Endothelial cell of umbilical vein (primary cell): ENCODE measurements around the gene TSPAN5. TPM values are rescaled to one million over a fixed set of nuclear protein-coding genes. Genes with fewer than 3 reads are reported as not detected.

Source experiments
- BruUV-seq: library from RNA; stranded (reverse); fragments of 400-500 nt; replicated peaks from 2 replicates; lab custom pipeline; 2021; lab: Mats Ljungman, UMichigan
- CTCF ChIA-PET: fragments of 300-600, 350-600 bp; sonication (Branson Sonifier 250); formaldehyde crosslinking; loops from one replicate; lab custom pipeline; 2021; ENCODE audit warnings: antibody characterized with exemption, inconsistent platforms; lab: Charles Lee
- POLR2A ChIA-PET: fragments of 300-600, 350-600 bp; sonication (Branson Sonifier 250); formaldehyde crosslinking; loops from one replicate; lab custom pipeline; 2021; ENCODE audit warnings: antibody characterized with exemption, inconsistent platforms; lab: Charles Lee
- DNase-seq: peaks from one replicate; pipeline ENCODE4 v3.0.0-alpha.2; 2011; ENCODE audit warnings: low read depth, low spot score
- FAIRE-seq: peaks from 2 replicates; lab custom pipeline; 2011; peaks lifted over from hg19 to GRCh38; lab: Jason Lieb, UNC
- H2AFZ ChIP-seq: 2 replicates; pipeline ENCODE4 v1.6.0; 2012; ENCODE audit warnings: low read depth, low read length, control low read depth, inconsistent platforms
- H3K27ac ChIP-seq: 2 replicates; pipeline ENCODE4 v1.5.1; 2011; ENCODE audit warnings: low read depth, mild to moderate bottlenecking, control low read depth, low read length, moderate library complexity; ENCODE audit not compliant: insufficient read depth
- H3K27me3 ChIP-seq, 2 experiments: 2 replicates each; pipeline versions ENCODE4 v1.6.0 to v1.6.1; 2011; ENCODE audit warnings: low read length in 2 of 2, mixed read lengths in 1 of 2; ENCODE audit not compliant: control insufficient read depth in 2 of 2, insufficient read depth in 2 of 2
- H3K36me3 ChIP-seq, 2 experiments: 2 replicates in 1 of 2; 3 replicates in 1 of 2; pipeline ENCODE4 v1.5.1; 2011; ENCODE audit warnings: low read length in 2 of 2, mild to moderate bottlenecking in 1 of 2, moderate library complexity in 1 of 2; ENCODE audit not compliant: control insufficient read depth in 2 of 2, insufficient read depth in 2 of 2; ENCODE audit errors: extremely low read depth in 1 of 2
- H3K4me1 ChIP-seq: 3 replicates; pipeline ENCODE4 v1.5.1; 2011; ENCODE audit warnings: mild to moderate bottlenecking, low read length; ENCODE audit not compliant: control insufficient read depth, insufficient read depth; ENCODE audit errors: extremely low read depth
- H3K4me2 ChIP-seq: 2 replicates; pipeline ENCODE4 v1.6.1; 2011; ENCODE audit warnings: low read length, control low read depth, mixed read lengths; ENCODE audit not compliant: insufficient read depth
- H3K4me3 ChIP-seq, 3 experiments: fragments of 200-600 bp in 1 of 3; sonication (generic), shearing (Covaris generic) in 1 of 3; replicated peaks in 1 of 3; 2 replicates each; pipeline ENCODE4 v1.5.1; 2011 to 2016; ENCODE audit warnings: control low read depth in 3 of 3, low read length in 3 of 3, mild to moderate bottlenecking in 2 of 3, inconsistent platforms in 1 of 3, low read depth in 1 of 3, moderate library complexity in 1 of 3; ENCODE audit not compliant: insufficient read depth in 1 of 3
- H3K79me2 ChIP-seq: 2 replicates; pipeline ENCODE4 v1.6.0; 2012; ENCODE audit warnings: low read length, inconsistent platforms; ENCODE audit not compliant: control insufficient read depth, insufficient read depth
- H3K9ac ChIP-seq: replicated peaks from 2 replicates; pipeline ENCODE3; 2011; ENCODE audit warnings: low read length, control low read depth; ENCODE audit not compliant: insufficient read depth; ENCODE audit errors: extremely low read depth
- H3K9me1 ChIP-seq: replicated peaks from 3 replicates; pipeline ENCODE4 v1.6.0; 2011; ENCODE audit warnings: mild to moderate bottlenecking, low read length; ENCODE audit not compliant: control insufficient read depth, insufficient read depth; ENCODE audit errors: extremely low read depth
- H3K9me3 ChIP-seq: replicated peaks from 2 replicates; pipeline ENCODE4 v1.5.1; 2012; ENCODE audit warnings: low read length, inconsistent platforms; ENCODE audit not compliant: control insufficient read depth, insufficient read depth
- H4K20me1 ChIP-seq: replicated peaks from 2 replicates; pipeline ENCODE3; 2011; ENCODE audit warnings: mild to moderate bottlenecking, low read length; ENCODE audit not compliant: control insufficient read depth, insufficient read depth; ENCODE audit errors: extremely low read depth
- EZH2 ChIP-seq: IDR thresholded peaks from 2 replicates; pipeline ENCODE4 v1.6.1; 2012; ENCODE audit warnings: borderline replicate concordance, low read depth, mild to moderate bottlenecking, moderate library complexity, low read length, inconsistent platforms; ENCODE audit not compliant: severe bottlenecking
- FOS ChIP-seq: IDR thresholded peaks from 2 replicates; pipeline ENCODE4 v1.6.1; 2011; ENCODE audit warnings: mild to moderate bottlenecking, low read length, moderate library complexity, borderline replicate concordance; ENCODE audit not compliant: insufficient read depth
- GATA2 ChIP-seq: IDR thresholded peaks from 2 replicates; pipeline ENCODE4 v1.7.0; 2011; ENCODE audit warnings: low read depth, mild to moderate bottlenecking, moderate library complexity, mixed read lengths, low read length; ENCODE audit not compliant: insufficient read length, insufficient read depth
- JUN ChIP-seq: IDR thresholded peaks from 2 replicates; pipeline ENCODE4 v1.6.1; 2011; ENCODE audit warnings: borderline replicate concordance, low read depth; ENCODE audit not compliant: insufficient read length, insufficient read depth
- MYC ChIP-seq: IDR thresholded peaks from one replicate; pipeline ENCODE4 v1.6.1; 2011; ENCODE audit warnings: mild to moderate bottlenecking, low read depth, low read length
- POLR2A ChIP-seq: IDR thresholded peaks from 2 replicates; pipeline ENCODE4 v1.6.1; 2012; ENCODE audit warnings: low read depth, mild to moderate bottlenecking, control low read depth, low read length
- POLR2AphosphoS5 ChIP-seq: IDR thresholded peaks from 2 replicates; pipeline ENCODE4 v1.6.1; 2012; ENCODE audit warnings: low read depth, mild to moderate bottlenecking, control low read depth, low read length, moderate library complexity; ENCODE audit not compliant: insufficient read depth
- dilution Hi-C: fragments of 300-500 bp; cut with MboI; formaldehyde crosslinking; loops from one replicate; pipeline ENCODE4 v1.15.0; 2019; ENCODE audit warnings: low sequenced_read_pairs; ENCODE audit not compliant: extremely low pct_ligation_motif_present
- intact Hi-C: fragments of 100-400 bp; cut with micrococcal nuclease; formaldehyde crosslinking; loops from one replicate; pipeline ENCODE4 v1.10.0; 2022
- polyA plus RNA-seq, 4 experiments: library from polyadenylated mRNA; depleted of rRNA in 3 of 4; stranded (reverse) in 3 of 4; unstranded in 1 of 4; fragments of >200 nt; gene quantifications; 2 replicates each; pipeline versions ENCODE4 v1.2.1 to v1.2.3, GENCODE V29; 2011 to 2012; ENCODE audit warnings: missing spikeins in 1 of 4
- total RNA-seq: library from RNA; stranded (reverse); gene quantifications from 2 replicates; pipeline ENCODE4 v1.2.3, GENCODE V29; 2021
- TF ChIP-seq, protein P1 (sequence below), 2 donors: IDR thresholded peaks; 1 replicate in 1 of 2; 2 replicates in 1 of 2; pipeline ENCODE4 v1.5.1; 2011; ENCODE audit warnings: low read length in 2 of 2, mild to moderate bottlenecking in 2 of 2, moderate library complexity in 2 of 2, control low read depth in 1 of 2, inconsistent platforms in 1 of 2, low read depth in 1 of 2; ENCODE audit not compliant: insufficient read depth in 1 of 2; ENCODE audit errors: extremely low read depth in 1 of 2
- TF ChIP-seq, protein P2 (sequence below): IDR thresholded peaks from 2 replicates; pipeline ENCODE4 v1.6.1; 2011; ENCODE audit not compliant: insufficient read depth, insufficient read length

The TSPAN5 gene
- total and polyA plus RNA-seq, 2 donors (not counting 3 experiments of a cell fraction or from before 2014, with no cell fraction given), result 45.1 to 50.2 TPM

DNA sequence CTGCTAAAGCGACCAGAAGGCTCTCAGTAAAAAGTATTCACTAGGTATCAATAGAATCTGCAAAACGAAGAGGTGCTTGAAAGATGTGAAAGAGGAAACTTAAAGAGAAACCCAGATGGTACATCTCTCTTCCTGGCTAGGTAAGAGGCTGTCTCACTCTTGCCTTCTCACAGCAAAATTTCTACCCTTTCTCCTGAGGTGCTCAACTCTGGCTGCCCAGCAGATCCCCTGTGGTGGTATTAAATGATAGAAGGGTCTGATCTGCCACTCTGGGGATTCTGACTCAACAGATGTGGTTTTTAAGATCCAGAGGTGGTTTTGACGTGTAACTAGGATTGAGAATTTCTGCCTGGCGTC, 14.9 kb upstream of the TSPAN5 start:
- H3K36me3 ChIP-seq, result no peaks in the 10 kb centered on the region

More for the DNA sequence above, 14.9 kb upstream of the TSPAN5 start:
- Histone ChIP-seq H2AFZ (no peak overlapping the region), H3K9me1 (no peaks in the 10 kb centered on the region), H3K79me2 (no peaks in the 10 kb centered on the region), H3K9ac (no peak overlapping the region), H3K4me3 (no peak overlapping the region), H4K20me1 (no peaks in the 10 kb centered on the region), H3K4me1 (peaks cover 3% of the 10 kb centered on the region), H3K27ac (no peak overlapping the region), H3K27me3 (no peaks in the 10 kb centered on the region), H3K4me2 (no peak overlapping the region), H3K9me3 (no peaks in the 10 kb centered on the region)
- BruUV-seq, result no TSS peak
- FAIRE-seq, result no peak
- no peak for DNase-seq
- POLR2A ChIA-PET, result no interaction called here
- CTCF ChIA-PET, result no interaction called here
- intact Hi-C loops (no loop called here), dilution Hi-C loops (no loop called here)
- TF ChIP-seq, protein P1, sequence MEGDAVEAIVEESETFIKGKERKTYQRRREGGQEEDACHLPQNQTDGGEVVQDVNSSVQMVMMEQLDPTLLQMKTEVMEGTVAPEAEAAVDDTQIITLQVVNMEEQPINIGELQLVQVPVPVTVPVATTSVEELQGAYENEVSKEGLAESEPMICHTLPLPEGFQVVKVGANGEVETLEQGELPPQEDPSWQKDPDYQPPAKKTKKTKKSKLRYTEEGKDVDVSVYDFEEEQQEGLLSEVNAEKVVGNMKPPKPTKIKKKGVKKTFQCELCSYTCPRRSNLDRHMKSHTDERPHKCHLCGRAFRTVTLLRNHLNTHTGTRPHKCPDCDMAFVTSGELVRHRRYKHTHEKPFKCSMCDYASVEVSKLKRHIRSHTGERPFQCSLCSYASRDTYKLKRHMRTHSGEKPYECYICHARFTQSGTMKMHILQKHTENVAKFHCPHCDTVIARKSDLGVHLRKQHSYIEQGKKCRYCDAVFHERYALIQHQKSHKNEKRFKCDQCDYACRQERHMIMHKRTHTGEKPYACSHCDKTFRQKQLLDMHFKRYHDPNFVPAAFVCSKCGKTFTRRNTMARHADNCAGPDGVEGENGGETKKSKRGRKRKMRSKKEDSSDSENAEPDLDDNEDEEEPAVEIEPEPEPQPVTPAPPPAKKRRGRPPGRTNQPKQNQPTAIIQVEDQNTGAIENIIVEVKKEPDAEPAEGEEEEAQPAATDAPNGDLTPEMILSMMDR (IDR thresholded peaks at IDR 0.05; ENCODE audit: extremely low read depth in 1 of 2, insufficient read depth in 1 of 2, low read depth in 1 of 2, low read length in 2 of 2), result no peak
- no peak for TF ChIP-seq MYC
- no peak for TF ChIP-seq JUN
- TF ChIP-seq, protein P2, sequence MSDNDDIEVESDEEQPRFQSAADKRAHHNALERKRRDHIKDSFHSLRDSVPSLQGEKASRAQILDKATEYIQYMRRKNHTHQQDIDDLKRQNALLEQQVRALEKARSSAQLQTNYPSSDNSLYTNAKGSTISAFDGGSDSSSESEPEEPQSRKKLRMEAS, result no peak
- TF ChIP-seq FOS, result no peak
- no peak for TF ChIP-seq GATA2
- no peak for TF ChIP-seq EZH2
- TF ChIP-seq POLR2AphosphoS5, result no peak
- no peak for TF ChIP-seq POLR2A
